ENCODE measurements around the gene OR10H5. TPM values are rescaled to one million over a fixed set of nuclear protein-coding genes. Genes with fewer than 3 reads are reported as not detected.

OR10H5 gene
- total and polyA plus RNA-seq, 10 of the 15 experiments (the other 5 are each of a cell fraction or from before 2014, with no cell fraction given), result not detected

DNA sequence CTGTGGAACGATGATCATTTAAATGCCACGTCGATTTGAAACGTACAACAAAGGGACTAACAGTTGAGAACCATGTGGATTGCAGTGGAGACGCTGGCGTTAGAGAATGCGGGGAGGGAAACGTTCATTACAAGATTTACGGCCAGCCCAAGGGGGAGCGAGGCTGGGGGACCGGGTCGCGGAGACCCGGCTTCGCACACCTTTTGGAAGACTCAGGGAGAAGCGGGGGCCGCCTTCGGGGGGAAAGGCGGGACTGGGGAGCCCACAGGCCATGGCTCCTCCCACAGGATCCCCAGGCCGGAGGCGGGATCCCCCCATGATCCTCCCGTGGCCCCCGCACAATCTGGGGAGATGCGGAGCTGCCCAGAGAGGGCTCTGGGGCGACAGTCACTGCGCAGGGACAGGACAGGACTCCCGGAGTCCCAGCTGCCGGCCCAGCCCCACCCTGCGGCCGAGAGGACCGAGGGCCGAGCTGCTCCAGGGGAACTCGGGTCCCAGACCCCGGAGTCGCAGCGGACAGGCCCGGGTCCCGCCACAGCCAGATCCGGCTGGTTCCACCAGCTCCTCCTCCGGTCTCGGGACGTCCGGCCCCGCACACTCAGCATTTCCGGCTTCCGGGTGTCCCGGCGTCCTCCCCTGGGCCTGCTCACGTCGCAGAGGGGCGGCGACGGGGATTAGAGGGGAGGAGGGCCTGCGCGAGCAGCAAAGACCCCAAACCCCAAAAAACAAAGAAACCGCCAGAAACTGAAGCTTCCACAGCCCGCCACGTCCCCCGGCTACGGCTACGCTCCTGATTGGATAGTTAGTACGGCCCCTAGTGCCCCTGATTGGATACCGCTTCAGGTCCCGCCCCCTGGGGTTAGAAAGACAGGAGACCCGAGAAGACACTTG, 49.1 kb downstream of the OR10H5 start (continued):
- TF ChIP-seq, protein P1, sequence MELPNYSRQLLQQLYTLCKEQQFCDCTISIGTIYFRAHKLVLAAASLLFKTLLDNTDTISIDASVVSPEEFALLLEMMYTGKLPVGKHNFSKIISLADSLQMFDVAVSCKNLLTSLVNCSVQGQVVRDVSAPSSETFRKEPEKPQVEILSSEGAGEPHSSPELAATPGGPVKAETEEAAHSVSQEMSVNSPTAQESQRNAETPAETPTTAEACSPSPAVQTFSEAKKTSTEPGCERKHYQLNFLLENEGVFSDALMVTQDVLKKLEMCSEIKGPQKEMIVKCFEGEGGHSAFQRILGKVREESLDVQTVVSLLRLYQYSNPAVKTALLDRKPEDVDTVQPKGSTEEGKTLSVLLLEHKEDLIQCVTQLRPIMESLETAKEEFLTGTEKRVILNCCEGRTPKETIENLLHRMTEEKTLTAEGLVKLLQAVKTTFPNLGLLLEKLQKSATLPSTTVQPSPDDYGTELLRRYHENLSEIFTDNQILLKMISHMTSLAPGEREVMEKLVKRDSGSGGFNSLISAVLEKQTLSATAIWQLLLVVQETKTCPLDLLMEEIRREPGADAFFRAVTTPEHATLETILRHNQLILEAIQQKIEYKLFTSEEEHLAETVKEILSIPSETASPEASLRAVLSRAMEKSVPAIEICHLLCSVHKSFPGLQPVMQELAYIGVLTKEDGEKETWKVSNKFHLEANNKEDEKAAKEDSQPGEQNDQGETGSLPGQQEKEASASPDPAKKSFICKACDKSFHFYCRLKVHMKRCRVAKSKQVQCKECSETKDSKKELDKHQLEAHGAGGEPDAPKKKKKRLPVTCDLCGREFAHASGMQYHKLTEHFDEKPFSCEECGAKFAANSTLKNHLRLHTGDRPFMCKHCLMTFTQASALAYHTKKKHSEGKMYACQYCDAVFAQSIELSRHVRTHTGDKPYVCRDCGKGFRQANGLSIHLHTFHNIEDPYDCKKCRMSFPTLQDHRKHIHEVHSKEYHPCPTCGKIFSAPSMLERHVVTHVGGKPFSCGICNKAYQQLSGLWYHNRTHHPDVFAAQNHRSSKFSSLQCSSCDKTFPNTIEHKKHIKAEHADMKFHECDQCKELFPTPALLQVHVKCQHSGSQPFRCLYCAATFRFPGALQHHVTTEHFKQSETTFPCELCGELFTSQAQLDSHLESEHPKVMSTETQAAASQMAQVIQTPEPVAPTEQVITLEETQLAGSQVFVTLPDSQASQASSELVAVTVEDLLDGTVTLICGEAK (IDR thresholded peaks at IDR 0.05; ENCODE audit: borderline replicate concordance), result peak; percentile 87
- TF ChIP-seq RB1 (IDR thresholded peaks at IDR 0.05; ENCODE audit: borderline replicate concordance), result no peak; the same call in none of the 2 replicates
- TF ChIP-seq, protein P2, sequence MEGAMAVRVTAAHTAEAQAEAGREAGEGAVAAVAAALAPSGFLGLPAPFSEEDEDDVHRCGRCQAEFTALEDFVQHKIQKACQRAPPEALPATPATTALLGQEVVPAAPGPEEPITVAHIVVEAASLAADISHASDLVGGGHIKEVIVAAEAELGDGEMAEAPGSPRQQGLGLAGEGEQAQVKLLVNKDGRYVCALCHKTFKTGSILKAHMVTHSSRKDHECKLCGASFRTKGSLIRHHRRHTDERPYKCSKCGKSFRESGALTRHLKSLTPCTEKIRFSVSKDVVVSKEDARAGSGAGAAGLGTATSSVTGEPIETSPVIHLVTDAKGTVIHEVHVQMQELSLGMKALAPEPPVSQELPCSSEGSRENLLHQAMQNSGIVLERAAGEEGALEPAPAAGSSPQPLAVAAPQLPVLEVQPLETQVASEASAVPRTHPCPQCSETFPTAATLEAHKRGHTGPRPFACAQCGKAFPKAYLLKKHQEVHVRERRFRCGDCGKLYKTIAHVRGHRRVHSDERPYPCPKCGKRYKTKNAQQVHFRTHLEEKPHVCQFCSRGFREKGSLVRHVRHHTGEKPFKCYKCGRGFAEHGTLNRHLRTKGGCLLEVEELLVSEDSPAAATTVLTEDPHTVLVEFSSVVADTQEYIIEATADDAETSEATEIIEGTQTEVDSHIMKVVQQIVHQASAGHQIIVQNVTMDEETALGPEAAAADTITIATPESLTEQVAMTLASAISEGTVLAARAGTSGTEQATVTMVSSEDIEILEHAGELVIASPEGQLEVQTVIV (IDR thresholded peaks at IDR 0.05; ENCODE audit: borderline replicate concordance, partially characterized antibody), result peak; percentile 69
- peak; percentile 68; the same call in 1 of the 2 replicates for TF ChIP-seq GATAD2B (conservative IDR thresholded peaks at IDR 0.05; ENCODE audit: low read depth)
- no peak; the same call in 1 of the 2 replicates for TF ChIP-seq TCF12 (IDR thresholded peaks at IDR 0.05; ENCODE audit: low read depth, low read length)
- TF ChIP-seq CHD4 (IDR thresholded peaks at IDR 0.05), result no peak
- TF ChIP-seq, protein P3, sequence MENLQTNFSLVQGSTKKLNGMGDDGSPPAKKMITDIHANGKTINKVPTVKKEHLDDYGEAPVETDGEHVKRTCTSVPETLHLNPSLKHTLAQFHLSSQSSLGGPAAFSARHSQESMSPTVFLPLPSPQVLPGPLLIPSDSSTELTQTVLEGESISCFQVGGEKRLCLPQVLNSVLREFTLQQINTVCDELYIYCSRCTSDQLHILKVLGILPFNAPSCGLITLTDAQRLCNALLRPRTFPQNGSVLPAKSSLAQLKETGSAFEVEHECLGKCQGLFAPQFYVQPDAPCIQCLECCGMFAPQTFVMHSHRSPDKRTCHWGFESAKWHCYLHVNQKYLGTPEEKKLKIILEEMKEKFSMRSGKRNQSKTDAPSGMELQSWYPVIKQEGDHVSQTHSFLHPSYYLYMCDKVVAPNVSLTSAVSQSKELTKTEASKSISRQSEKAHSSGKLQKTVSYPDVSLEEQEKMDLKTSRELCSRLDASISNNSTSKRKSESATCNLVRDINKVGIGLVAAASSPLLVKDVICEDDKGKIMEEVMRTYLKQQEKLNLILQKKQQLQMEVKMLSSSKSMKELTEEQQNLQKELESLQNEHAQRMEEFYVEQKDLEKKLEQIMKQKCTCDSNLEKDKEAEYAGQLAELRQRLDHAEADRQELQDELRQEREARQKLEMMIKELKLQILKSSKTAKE (IDR thresholded peaks at IDR 0.05; ENCODE audit: low read depth, poor library complexity, severe bottlenecking), result no peak
- TF ChIP-seq, protein P4, sequence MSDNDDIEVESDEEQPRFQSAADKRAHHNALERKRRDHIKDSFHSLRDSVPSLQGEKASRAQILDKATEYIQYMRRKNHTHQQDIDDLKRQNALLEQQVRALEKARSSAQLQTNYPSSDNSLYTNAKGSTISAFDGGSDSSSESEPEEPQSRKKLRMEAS (IDR thresholded peaks at IDR 0.05; ENCODE audit: low read depth, low read length), result no peak
- TF ChIP-seq KLF5 (IDR thresholded peaks at IDR 0.05; ENCODE audit: partially characterized antibody), result no peak
- 0 out of 2 replicates have a peak, but pooled peaks have one; percentile 32 for TF ChIP-seq MEF2A (IDR thresholded peaks at IDR 0.05; ENCODE audit: insufficient read depth, low read depth, low read length)
- 0 out of 2 replicates have a peak, but pooled peaks have one; percentile 12 for TF ChIP-seq EED (IDR thresholded peaks at IDR 0.05; ENCODE audit: low read depth)
- TF ChIP-seq JUND (IDR thresholded peaks at IDR 0.05; ENCODE audit: low read depth, low read length), result no peak
- no peak for TF ChIP-seq TARDBP (IDR thresholded peaks at IDR 0.05; ENCODE audit: borderline replicate concordance)
- TF ChIP-seq CREM (IDR thresholded peaks at IDR 0.05; ENCODE audit: low read depth), result peak; percentile 36; the same call in 1 of the 2 replicates
- TF ChIP-seq SIN3A (IDR thresholded peaks at IDR 0.05; ENCODE audit: low read depth, low read length), result no peak
- no peak for TF ChIP-seq YBX1 (IDR thresholded peaks at IDR 0.05)
- no peak for TF ChIP-seq ATF7 (IDR thresholded peaks at IDR 0.05; ENCODE audit: low read depth)
- TF ChIP-seq ETV6 (conservative IDR thresholded peaks at IDR 0.05 in 1 of 2, IDR thresholded peaks at IDR 0.05 in 1 of 2; ENCODE audit: borderline replicate concordance in 1 of 2, low read depth in 1 of 2), result no peak
- TF ChIP-seq EP300 (IDR thresholded peaks at IDR 0.05; ENCODE audit: borderline replicate concordance in 1 of 2, control insufficient read depth in 1 of 2, low read depth in 2 of 2, low read length in 2 of 2), result no peak
- no peak for TF ChIP-seq SPI1 (IDR thresholded peaks at IDR 0.05; ENCODE audit: borderline replicate concordance, insufficient read depth, low read depth, low read length)
